ENCODE measurements around the gene CBX5. TPM values are rescaled to one million over a fixed set of nuclear protein-coding genes. Genes with fewer than 3 reads are reported as not detected.

The CBX5 gene
- total and polyA plus RNA-seq, 10 of the 15 experiments (the other 5 are each of a cell fraction or from before 2014, with no cell fraction given) = 46.7 to 138 (median 74.6) TPM

GRCh38 chr12:54296393-54297099 lies 16.6 kb upstream of the CBX5 start:
- 50% methylated on average over 5 of the region's 5 CpGs for WGBS (ENCODE audit: insufficient coverage, insufficient replicate concordance, low lambda C conversion rate, missing lambda C conversion rate)
- FAIRE-seq = no peak
- DNase-seq (ENCODE audit: low read depth, low spot score) = no peak
- Histone ChIP-seq H3K4me1 (ENCODE audit: control insufficient read depth, insufficient read depth, low read length) (0 out of 2 replicates have a peak, but pooled peaks cover 3% of the 10 kb centered on the region), H3K4me2 (ENCODE audit: control insufficient read depth, insufficient read depth) (no peak overlapping the region), H3K79me2 (ENCODE audit: control insufficient read depth, insufficient read depth, low read length) (no peaks in the 10 kb centered on the region), H3K4me3 (no peak overlapping the region), H3K9me3 (replicated peaks; ENCODE audit: control insufficient read depth, insufficient read depth, low read length) (no peaks in the 10 kb centered on the region), H3K9ac (ENCODE audit: control insufficient read depth, insufficient read depth, low read length) (no peak overlapping the region), H3K27ac (ENCODE audit: control insufficient read depth, insufficient read depth) (no peak overlapping the region), H3K27me3 (replicated peaks in 1 of 2; ENCODE audit: control insufficient read depth in 2 of 2, insufficient read depth in 2 of 2, low read length in 1 of 2) (peaks cover 12 to 18% of the 10 kb centered on the region in 2 experiments), H2AFZ (ENCODE audit: control insufficient read depth, low read depth, low read length) (no peak overlapping the region), H4K20me1 (ENCODE audit: control insufficient read depth, insufficient read depth) (no peaks in the 10 kb centered on the region), H3K36me3 (ENCODE audit: control insufficient read depth in 2 of 2, insufficient read depth in 2 of 2, low read length in 1 of 2) (no peaks in the 10 kb centered on the region)
- in situ Hi-C loops (cut with MboI) (loop anchor here (5.0 kb wide), 1 partner anchor 66 kb away; the partner anchor contains the start of gene GPR84), intact Hi-C loops (cut with micrococcal nuclease; ENCODE audit: unreplicated experiment) (no loop called here)
- POLR2A ChIA-PET = interaction anchor here (0.6 to 1.3 kb wide), 3 partner anchors 10 to 711 kb away, joined by 3 to 4 read pairs (median 3); no protein-coding TSS in a partner anchor
- SMC1A ChIA-PET (ENCODE audit: uncharacterized antibody, unreplicated experiment) = interaction anchor here (0.8 to 2.0 kb wide), 8 partner anchors 10 to 84 kb away, joined by 3 to 8 read pairs (median 4); no protein-coding TSS in a partner anchor
- TF ChIP-seq YBX1 (IDR thresholded peaks at IDR 0.05) (no peak), GABPA (IDR thresholded peaks at IDR 0.05; ENCODE audit: low read depth) (no peak), BACH1 (IDR thresholded peaks at IDR 0.05; ENCODE audit: borderline replicate concordance) (no peak), E4F1 (IDR thresholded peaks at IDR 0.05; ENCODE audit: borderline replicate concordance, partially characterized antibody) (no peak), POLR2AphosphoS2 (IDR thresholded peaks at IDR 0.05; ENCODE audit: low read depth, low read length) (no peak), NR2C1 (IDR thresholded peaks at IDR 0.05) (no peak), HDAC6 (IDR thresholded peaks at IDR 0.05; ENCODE audit: unreplicated experiment) (no peak), RAD21 (IDR thresholded peaks at IDR 0.05; ENCODE audit: insufficient read depth, low read depth, low read length) (no peak), BCLAF1 (IDR thresholded peaks at IDR 0.05) (no peak)
- RAD21 ChIA-PET (ENCODE audit: unreplicated experiment) = interaction anchor here (0.7 to 3.1 kb wide), 3 partner anchors 28 to 137 kb away, joined by 3 to 14 read pairs (median 4); partner anchors contain the start of gene COPZ1
- no TSS peak for BruUV-seq (replicated peaks)
- CTCF ChIA-PET = interaction anchor here (1.0 to 9.5 kb wide), 9 partner anchors 16 to 84 kb away, joined by 3 to 116 read pairs (median 29); partner anchors contain the start of genes CBX5, COPZ1 and HNRNPA1
- ATAC-seq = no peak

All from GM12878 (cell line).